Middle frontal gyrus (tissue), 1 donor: ENCODE measurements around the gene PDGFA.

Experiments
- DNase-seq: peaks from one replicate; pipeline ENCODE4 v3.0.0-alpha.2; 2015; ENCODE audit warnings: low spot score; ENCODE audit errors: extremely low spot score

Gene PDGFA

DNA sequence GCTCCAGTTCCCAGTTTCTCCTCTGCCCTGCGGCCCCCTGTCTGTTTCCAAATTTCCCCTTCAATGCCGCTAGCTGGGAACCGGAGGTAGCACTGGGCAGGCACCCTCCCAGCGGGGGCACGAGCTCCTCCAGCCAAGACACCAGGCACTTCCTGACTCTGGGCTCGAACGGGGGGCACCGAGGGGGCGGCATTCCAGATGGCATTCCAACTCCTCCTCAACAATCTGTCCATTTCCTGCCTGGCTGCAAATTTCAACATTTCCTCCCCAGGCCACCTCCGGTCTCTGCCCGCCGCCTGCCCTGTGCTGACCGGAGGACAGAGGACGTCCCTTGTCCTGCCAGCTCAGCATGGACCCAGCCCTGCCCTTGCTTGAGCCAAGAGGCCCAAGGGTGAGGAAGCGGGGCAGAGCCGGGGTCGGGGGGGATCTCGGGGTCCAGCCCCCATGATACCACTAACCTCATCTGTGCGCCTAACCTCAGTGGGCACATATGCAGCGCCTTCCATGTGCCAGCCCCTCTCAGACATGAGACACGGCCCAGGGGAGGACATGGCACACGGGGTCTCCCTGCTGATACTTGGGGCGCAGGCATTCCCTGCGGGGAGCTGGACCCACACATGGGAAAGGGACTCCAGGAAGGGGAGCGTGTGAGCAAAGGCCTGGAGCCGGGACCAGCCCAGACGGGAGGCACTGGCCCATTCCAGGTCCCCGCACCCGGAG, 58.0 kb downstream of the PDGFA start:
- DNase-seq, result no peak

DNA sequence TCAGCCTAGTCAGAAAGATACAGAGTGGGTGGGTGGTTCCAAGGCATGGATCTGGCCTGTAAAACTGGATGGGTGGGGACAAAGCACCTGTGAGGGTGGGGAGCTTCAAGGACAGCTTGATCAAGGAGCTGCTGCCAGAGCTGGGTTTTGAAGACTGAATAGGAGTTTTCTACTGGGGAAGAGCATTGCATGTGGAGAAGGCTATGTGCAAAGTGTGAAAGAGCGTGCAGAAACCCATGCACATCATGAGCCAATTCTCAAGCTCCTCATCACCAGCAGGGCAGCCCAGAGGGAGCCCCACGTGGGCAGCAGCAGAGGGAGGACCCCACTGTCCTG, 58.6 kb downstream of the PDGFA start:
- DNase-seq, result no peak

DNA sequence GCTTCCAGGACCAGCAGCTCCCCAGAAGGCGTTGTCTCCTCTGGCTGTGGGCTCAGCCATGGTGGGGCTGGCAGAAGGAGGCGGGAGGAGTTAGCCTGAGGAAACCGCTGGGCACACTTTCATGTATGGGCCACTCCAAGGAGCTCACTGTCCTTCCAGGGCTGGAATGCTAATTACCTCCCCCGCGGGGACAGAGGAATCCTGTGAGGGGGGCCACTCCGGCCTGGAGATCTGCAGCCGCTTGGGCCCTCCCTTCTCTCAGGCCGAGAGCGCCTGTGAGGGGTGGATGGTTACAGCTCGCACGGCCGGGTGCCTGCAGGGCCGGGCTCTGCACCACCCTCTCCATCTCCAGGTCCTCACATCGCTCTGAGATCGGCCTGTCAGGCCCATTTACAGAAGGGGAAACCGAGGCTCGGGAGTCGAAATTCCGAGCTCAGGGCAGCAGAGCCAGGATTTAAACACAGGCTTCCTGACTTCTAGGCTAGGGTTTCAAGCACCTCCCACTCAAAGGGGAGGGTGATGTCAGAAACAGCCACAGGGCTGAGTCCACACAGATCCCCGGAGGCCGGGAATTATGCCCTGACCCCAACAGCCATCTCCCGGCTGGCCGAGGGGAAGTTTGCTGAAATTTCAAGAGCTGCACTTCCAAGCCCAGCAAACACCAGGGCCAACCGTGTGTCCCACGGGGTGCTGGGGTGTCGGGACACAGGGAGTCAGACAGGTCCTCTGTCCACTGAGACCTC, 59.1 kb downstream of the PDGFA start:
- no peak for DNase-seq

DNA sequence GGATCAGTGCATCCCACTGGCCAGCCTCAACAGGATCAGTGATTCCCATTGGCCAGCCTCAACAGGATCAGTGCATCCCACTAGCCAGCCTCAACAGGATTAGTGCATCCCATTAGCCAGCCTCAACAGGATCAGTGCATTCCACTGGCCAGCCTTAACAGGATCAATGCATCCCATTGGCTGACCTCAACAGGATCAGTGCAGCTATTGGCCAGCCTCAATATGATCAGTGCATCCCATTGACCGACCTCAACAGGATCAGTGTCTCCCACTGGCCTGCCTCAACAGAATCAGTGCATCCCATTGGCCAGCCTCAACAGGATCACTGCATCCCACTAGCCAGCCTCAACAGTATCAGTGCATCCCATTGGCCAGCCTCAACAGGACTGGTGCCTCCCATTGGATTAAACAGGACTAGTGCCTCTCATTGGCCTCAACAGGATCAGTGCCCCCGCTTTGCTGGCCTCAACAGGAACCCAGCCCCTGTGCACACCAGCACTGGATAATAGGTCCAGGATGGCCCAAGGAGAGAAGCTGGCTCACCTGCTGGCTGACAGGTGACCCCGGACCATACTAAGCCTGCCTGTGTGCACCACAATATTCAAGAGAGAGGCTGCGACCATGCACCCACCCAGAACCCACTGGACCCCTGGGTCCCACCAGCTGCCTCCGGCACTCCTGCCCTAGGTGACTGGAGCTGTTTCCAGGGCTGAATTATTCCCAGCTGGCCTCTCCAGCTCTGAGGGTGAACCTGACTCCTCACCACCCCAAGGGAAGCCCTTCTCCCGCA, 59.9 kb downstream of the PDGFA start:
- DNase-seq, result no peak

DNA sequence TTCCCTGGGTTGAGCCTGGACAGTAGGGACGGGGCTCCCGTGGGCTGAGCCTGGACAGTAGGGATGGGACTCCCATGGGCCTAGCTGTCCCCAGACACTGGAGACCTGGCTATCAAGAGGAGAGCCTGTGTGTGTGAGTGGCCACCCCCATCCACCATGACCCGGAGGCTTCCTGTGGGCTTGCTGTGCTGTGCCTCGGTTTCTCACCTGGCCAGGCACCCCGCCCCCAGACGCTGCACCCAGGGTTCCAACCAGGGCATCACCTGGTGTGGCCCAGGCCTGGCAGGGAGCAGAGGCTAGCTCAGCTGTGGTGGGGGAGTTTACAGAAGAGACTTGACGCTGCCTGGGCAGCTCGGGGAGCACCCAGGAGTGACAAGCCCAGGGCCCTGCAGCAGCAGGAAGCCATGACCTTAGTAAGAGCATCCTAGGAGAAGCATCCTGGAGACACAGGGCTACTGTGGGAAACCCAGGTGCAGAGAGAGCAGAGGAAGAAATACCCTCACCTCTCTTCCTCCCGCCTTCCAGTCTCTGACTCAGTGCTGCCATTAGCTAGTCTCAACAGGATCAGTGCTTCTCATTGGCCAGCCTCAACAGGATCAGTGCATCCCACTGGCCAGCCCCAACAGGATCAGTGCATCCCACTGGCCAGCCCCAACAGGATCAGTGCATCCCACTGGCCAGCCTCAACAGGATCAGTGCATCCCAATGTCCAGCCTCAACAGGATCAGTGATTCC, 61.0 kb downstream of the PDGFA start:
- no peak for DNase-seq

DNA sequence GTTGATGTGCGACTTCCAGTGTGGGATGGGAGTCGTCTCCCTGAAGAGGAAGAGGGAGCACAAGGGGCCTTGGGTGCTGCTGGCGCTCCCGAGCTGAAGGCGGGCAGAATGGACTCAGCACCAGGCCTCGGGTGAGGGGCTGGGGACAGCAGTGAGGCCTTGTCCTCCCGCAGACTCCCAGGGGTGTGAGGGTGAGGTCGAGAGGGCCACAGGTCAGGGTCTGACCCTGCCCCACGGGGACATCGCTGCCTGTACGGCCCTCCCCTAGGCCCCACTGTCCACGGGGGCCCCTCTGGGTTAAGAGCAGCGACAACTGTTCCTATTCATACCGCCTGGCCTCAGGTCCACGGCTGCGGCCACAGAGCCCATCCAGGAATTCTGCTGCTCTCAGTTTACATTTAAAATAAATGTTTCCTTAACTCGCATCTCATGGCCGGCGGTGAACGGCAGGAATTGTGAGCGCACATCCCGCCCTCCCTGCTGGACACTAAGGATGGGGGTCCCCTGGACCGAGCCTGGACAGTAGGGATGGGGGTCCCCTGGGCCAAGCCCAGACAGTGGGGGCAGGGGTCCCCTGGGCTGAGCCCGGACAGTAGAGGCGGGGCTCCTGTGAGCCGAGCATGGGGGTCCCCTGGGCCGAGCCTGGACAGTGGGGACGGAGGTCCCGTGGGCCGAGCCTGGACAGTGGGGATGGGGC, 61.7 kb downstream of the PDGFA start:
- DNase-seq, result no peak

DNA sequence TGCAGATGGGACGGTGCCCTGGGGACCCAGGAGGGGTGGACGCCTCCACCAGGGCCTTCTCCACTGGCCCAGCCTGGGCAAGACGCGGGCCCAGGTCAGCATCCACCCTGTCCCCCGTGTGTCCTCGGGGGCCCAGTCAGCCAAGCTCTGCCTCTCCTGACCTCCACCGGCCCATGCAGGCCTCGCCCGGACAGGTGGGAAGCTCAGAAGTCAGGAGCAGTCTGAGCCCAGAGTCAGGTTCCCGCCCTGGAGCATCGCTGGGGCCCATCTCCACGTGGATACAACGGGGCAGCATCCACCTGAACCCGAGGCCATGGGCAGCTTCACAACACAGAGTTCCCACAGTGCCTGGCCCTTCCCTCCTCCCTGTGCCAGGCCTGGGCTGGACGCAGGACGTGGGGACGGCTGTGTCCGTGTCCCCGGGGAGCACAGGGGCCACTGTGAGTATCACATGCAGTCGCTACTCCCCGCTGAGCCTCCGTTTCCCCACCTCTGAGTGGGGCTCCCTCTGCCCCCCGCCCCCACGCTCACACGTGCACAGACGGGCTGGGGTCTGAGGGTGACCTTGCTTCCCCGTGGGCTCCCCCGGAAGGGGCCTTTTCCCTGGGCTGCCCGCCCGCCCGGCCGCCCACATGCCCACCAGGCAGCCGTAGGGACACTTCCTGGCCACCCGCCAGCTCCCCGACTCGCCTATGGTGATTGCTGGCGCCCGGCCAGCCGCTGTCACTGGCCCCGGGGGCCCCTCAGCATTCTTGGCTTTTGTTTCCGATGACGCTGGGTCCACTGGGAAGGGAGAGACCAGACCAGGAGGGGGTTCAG, 64.3 kb downstream of the PDGFA start:
- no peak for DNase-seq

DNA sequence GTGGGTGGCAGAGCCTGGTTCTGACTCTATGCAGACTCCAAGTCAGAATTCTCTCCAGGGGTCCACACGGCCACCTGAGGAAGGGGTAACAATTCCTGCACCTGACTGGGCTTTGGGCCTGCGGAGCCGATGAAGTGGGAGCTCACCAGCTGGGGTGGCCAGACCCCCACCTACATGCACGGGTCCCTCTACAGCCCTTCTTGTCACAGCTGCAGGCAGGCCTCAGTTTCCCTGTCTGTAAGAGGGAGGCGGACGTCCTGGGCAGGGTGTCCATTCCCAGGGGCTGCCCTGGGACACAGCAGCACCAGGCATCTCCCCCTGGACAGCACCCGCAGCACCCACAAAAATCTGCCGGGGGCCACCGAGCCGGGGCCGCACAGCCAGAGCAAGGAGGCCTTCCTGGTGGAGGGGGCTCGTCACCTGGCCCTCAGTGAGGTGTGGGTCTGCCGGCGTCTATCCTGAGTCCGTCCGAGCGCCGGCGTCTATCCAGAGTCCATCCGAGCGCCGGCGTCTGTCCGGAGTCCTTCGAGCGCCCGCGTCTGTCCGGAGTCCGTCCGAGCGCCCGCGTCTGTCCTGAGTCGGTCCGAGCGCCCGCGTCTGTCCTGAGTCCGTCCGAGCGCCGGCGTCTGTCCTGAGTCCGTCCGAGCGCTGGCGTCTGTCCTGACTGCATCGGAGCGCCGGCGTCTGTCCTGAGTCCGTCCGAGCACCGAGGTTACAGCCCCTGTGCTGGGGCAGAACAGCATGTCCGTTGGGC, 65.1 kb downstream of the PDGFA start:
- DNase-seq, result no peak

DNA sequence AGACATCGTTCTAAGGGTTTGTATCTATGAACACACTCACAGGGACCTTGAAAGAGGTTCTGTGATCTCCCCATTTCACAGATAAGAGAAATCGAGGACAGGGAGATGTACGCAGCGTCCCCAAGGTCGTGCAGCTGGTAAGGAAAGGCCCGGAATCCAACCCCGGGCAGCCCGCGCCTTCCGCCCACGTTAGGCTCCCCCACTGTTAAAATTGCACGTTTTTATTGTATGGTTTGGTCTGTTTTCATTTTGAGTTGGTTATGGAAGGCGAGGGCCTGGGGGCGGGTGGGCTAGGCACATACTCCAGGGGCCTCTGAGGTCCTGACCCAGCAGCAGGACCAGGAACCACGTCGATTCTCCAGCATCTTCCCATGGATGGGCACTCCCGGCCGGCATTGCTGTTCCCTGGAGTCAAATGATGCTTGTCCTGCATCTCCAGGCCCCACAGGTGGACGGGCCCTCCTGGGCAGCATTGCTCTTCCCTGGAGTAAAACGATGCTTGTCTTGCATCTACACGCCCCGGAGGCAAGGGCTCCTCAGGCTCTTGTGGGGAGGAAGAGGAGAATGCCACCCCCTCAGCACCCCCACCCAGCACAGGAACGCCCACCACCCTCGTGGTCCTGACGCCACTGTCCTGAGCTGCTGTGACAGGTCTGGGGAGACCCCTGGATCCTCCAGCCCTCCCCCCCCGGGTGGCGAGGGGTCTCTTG, 65.9 kb downstream of the PDGFA start:
- no peak for DNase-seq

DNA sequence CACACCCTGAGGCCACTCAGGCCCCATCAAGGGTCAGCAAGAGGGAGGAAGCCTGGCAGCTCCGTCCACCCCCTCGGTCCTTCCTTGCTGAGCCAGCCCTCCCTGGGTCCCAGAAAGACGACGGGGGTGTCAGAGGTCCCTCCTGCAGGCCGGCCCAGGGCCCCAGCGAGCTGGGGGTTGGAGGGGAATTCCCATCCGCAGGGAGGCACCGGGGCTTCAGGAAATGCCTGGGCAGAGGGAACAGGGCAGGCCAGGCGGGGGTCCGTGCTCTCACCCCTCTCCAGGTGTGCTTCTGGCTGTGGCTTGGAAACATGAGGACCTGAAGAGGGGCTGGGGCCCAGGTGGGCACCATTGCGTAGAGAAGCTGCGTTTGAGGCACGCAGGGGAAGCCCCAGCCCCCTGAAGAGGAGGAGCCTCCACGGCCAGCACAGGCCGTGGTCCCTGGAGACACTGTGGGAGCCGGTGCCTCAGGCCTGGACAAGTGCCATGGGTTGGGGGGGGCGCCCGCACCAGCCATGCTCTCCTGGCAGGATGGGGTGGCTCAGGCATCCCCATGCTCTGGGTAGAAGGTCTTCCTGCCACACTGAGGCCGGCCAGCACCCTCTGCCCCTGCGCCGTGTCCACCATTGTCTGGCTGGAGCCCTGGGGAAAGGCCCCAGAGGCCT, 66.7 kb downstream of the PDGFA start:
- no peak for DNase-seq

DNA sequence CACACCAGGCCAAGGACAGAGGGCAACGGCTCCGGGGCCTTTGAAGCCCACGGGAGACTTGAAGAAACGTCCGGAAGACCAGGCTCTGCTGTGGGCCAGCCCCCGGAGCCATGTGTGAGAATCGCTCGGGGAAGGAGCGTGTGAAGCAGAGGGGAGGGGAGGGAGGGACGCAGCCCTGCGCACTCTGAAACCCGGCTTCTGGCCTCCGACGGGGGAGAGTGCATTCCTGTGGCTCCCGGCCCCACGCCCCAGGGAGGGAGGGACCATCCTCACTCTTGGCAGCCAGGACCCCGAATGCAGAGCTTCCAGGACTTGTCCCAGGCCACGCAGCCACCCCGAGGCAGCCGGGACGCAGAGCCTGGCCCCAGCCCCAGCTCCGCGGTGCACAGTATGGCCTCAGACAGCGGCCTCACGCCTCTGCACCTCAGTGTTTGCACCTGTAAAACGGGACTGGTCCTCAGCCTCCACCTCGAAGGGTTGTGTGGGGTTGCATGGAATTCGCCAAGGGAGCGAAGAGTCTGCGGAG, 67.4 kb downstream of the PDGFA start:
- no peak for DNase-seq

DNA sequence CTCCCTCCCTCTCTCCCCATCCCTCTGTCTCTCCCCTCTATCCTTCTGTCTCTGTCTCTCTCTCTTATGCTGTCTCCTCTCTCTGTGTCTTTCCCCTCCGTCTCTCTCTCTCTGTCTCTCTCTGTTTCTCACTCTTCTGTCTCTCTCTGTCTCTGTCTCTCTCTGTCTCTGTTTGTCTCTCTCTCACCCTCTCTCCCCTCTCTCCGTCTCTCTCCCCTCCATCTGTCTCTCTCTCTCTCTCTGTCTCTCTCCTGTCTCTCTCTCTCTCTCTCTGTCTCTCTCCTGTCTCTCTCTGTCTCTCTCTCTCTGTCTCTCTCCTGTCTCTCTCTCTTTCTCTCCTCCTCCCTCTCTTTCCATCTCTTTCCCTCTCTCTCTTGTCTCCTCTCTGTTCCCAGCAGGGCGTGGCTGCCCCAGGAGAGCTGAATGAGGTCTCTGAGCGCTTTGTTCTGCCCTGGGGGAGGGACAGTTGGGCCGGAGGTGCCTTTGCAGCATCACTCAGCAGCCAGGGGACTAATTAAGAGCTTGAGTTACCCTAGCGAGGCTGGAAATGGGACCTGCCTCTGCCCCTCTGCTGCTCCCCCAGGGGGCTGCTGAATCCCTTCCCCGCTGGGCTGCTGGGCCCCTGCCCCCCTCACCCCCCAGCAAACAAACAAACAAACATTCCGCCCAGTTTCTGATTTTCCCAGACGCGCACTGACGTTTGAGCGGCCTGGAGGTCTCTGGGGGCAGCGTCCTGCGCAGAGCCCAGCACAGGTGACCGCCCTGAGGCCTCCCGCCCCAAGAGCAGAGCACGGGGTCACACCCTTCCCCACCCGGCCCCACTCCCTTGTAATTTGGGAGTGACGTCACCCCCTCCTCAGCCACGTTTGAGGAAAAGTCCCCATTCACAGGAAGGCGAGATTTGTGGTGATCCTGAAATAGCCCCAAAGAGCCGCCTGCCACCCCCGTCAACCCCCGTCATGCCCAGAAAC, 68.1 kb downstream of the PDGFA start:
- DNase-seq, result no peak

DNA sequence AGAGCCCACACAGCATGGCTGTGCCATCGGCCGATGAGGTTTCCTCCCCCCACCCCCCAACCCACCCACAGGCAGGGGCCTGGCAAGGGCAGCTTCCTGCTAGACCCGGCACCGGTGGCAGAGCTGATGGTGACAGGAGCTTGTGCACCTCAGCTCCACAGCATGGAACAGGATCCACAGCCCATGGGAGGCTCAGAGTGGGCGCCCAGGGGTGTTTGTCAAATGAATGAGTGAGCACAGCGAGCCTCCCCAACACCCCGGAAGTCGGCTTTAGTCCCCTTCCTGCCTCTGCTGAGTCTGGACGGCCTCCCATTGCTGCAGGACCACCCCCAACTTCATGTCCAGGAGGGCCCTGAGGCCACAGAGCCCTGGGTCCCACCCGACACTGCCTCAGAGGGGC, 68.9 kb downstream of the PDGFA start:
- DNase-seq, result no peak

DNA sequence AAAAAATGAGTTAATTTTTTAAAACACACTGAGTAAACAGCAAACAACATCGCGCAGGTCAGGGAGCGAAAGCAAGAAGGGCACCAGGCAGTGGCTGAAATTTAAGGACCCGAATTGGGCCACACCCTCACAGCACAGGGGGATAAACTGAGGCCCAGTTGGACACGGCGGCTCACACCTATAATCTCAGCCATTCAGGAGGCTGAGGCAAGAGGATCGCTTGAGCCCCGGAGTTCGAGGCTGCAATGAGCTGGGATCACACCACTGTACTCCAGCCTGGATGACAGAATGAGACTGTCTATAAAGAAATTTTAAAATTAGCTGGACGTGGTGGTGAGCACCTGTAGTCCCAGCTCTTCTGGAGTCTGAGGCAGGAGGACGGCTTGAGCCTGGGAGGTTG, 69.6 kb downstream of the PDGFA start:
- DNase-seq, result no peak

DNA sequence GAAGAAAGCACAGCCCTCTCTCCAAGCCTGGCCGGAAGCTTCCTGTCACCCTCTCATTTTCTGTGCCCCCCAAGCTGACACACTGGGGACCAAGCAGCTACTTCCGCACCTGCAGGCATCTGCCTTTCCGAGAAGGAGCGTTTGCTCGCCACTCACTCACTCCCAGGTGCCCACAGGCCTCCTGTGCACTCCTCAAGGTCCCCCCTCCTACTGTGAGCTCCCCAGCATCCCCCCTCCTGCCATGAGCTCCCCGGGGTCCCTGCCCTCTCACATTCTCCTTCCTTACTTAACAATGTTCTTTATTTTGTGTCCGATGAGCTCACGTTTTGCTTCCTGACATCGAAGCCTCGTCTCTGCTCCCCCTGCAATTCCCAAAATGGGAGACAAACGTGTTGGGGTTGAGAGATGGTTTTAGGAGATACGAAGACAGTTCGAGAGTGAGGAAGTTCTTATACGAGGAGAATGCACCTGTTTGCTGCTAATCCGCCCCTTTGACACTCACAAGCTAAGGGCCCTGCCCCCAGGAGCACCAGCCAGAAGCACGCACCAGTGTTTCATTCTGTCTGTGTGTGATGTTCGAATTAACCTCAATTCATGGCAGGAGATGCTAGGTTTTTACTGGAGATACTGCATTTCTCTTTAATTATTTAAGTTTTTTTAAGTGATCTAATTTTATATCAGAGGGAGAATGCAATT, 70.2 kb downstream of the PDGFA start:
- DNase-seq, result no peak

DNA sequence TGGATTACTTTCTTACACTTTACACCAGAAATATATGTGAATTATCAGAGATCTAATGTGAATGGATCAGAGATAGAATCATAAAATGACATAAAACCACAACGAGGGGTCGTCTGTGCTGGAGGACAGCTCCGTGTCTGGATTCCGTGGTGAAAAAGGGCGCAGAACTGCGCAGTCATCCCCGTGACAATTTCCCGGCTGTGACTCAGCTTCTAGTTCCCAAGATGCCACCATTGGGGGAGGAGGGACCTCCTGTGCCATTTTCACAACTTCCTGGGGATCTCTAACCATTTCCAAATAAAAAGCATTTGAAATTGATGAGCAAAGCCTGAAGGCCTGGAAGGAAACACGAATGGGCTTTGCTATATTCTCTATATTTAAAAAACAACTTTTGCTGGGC, 72.1 kb downstream of the PDGFA start:
- no peak for DNase-seq
